ENCODE measurements around the gene TRIML2. TPM values are rescaled to one million over a fixed set of nuclear protein-coding genes. Genes with fewer than 3 reads are reported as not detected.

Gene TRIML2
- polyA plus RNA-seq, 1 of the 3 experiments (the other 2 are of a cell fraction): not detected

DNA sequence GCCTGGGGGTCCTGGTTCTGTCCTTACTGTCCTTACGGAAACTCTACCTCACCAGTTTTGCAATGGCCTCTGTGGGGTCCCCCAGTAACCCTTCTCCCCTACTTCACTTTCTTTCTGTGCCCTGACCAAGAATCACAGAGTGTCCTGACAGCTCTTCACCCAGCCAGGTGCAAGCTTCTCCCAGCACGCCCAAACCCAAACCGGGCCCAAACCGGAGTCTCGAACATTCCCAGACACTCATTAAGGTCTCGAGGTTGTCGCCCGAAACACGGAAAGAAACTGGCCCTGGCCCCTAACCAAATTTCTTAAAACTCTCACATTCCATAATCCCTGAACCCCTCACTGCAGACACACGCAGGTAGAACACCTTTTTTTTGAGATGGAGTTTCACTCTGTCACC is 48.9 kb upstream of the TRIML2 start (continued):
- TF ChIP-seq EP300 (IDR thresholded peaks at IDR 0.05; ENCODE audit: borderline replicate concordance in 1 of 2, low read depth in 1 of 2, low read length in 1 of 2) (no peak), NFIC (IDR thresholded peaks at IDR 0.05; ENCODE audit: borderline replicate concordance) (no peak)

- H3K9me3 ChIP-seq: no peaks in the 10 kb centered on the region
- WGBS (ENCODE audit: low lambda C conversion rate): 36% methylated on average over 11 of the region's 11 CpGs
- H4K20me1 ChIP-seq (ENCODE audit: insufficient read depth): no peaks in the 10 kb centered on the region
- H3K4me2 ChIP-seq: no peak overlapping the region
- no peaks in the 10 kb centered on the region for H3K79me2 ChIP-seq (ENCODE audit: insufficient read depth)
- no peaks in the 10 kb centered on the region for H3K36me3 ChIP-seq (replicated peaks in 1 of 2; ENCODE audit: control insufficient read depth in 1 of 2, insufficient read depth in 2 of 2, low read length in 1 of 2)
- no peaks in the 10 kb centered on the region for H3K9me2 ChIP-seq
- H3K4me1 ChIP-seq (ENCODE audit: control insufficient read depth in 1 of 2, insufficient read depth in 2 of 2, low read depth in 1 of 2, low read length in 1 of 2): no peaks in the 10 kb centered on the region
- H3K9ac ChIP-seq: no peak overlapping the region
- H3F3A ChIP-seq (replicated peaks; ENCODE audit: insufficient read depth): no peaks in the 10 kb centered on the region
- no peak for DNase-seq
- no peaks in the 10 kb centered on the region for H3K27me3 ChIP-seq (ENCODE audit: insufficient read depth)
- ChIA-PET CTCF (no interaction called here), POLR2A (no interaction called here)
- TF ChIP-seq TCF12 (IDR thresholded peaks at IDR 0.05): no peak
- no peak for TF ChIP-seq EP300 (IDR thresholded peaks at IDR 0.05; ENCODE audit: borderline replicate concordance in 1 of 2, low read depth in 1 of 2, low read length in 1 of 2)
- TF ChIP-seq, protein P1, sequence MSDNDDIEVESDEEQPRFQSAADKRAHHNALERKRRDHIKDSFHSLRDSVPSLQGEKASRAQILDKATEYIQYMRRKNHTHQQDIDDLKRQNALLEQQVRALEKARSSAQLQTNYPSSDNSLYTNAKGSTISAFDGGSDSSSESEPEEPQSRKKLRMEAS (IDR thresholded peaks at IDR 0.05; ENCODE audit: low read depth): no peak
- TF ChIP-seq RFX5 (IDR thresholded peaks at IDR 0.05; ENCODE audit: low read length): no peak
- no peak for TF ChIP-seq GABPA (IDR thresholded peaks at IDR 0.05; ENCODE audit: low read depth)
- TF ChIP-seq, protein P2, sequence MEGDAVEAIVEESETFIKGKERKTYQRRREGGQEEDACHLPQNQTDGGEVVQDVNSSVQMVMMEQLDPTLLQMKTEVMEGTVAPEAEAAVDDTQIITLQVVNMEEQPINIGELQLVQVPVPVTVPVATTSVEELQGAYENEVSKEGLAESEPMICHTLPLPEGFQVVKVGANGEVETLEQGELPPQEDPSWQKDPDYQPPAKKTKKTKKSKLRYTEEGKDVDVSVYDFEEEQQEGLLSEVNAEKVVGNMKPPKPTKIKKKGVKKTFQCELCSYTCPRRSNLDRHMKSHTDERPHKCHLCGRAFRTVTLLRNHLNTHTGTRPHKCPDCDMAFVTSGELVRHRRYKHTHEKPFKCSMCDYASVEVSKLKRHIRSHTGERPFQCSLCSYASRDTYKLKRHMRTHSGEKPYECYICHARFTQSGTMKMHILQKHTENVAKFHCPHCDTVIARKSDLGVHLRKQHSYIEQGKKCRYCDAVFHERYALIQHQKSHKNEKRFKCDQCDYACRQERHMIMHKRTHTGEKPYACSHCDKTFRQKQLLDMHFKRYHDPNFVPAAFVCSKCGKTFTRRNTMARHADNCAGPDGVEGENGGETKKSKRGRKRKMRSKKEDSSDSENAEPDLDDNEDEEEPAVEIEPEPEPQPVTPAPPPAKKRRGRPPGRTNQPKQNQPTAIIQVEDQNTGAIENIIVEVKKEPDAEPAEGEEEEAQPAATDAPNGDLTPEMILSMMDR (IDR thresholded peaks at IDR 0.05): no peak
- TF ChIP-seq, protein P3, sequence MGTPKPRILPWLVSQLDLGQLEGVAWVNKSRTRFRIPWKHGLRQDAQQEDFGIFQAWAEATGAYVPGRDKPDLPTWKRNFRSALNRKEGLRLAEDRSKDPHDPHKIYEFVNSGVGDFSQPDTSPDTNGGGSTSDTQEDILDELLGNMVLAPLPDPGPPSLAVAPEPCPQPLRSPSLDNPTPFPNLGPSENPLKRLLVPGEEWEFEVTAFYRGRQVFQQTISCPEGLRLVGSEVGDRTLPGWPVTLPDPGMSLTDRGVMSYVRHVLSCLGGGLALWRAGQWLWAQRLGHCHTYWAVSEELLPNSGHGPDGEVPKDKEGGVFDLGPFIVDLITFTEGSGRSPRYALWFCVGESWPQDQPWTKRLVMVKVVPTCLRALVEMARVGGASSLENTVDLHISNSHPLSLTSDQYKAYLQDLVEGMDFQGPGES (IDR thresholded peaks at IDR 0.05; ENCODE audit: low read depth, low read length): no peak
- no peak for TF ChIP-seq TAF1 (IDR thresholded peaks at IDR 0.05; ENCODE audit: borderline replicate concordance, low read depth, low read length)
- no peak for TF ChIP-seq SMC3 (IDR thresholded peaks at IDR 0.05; ENCODE audit: low read depth, low read length)
- TF ChIP-seq NFIC (IDR thresholded peaks at IDR 0.05; ENCODE audit: borderline replicate concordance): no peak
- TF ChIP-seq RXRA (IDR thresholded peaks at IDR 0.05; ENCODE audit: borderline replicate concordance, low read depth): no peak
- TF ChIP-seq NRF1 (IDR thresholded peaks at IDR 0.05; ENCODE audit: low read depth, low read length): no peak
- no peak for TF ChIP-seq MXI1 (IDR thresholded peaks at IDR 0.05; ENCODE audit: low read depth, low read length)
- TF ChIP-seq FOXM1 (IDR thresholded peaks at IDR 0.05; ENCODE audit: low read depth): no peak
- TF ChIP-seq EZH2phosphoT487 (IDR thresholded peaks at IDR 0.05; ENCODE audit: borderline replicate concordance, low read depth): no peak
- TF ChIP-seq MEF2A (IDR thresholded peaks at IDR 0.05; ENCODE audit: borderline replicate concordance, low read depth): no peak
- no peak for TF ChIP-seq RCOR1 (IDR thresholded peaks at IDR 0.05; ENCODE audit: low read length)
- TF ChIP-seq FOXJ3 (CRISPR knock-in tag; IDR thresholded peaks at IDR 0.05): no peak
- H3K27ac ChIP-seq (ENCODE audit: low read depth in 2 of 2, low read length in 1 of 2): no peak overlapping the region
- H2AFZ ChIP-seq (ENCODE audit: low read depth): no peak overlapping the region
- H3K4me3 ChIP-seq (ENCODE audit: low read depth in 2 of 2, low read length in 1 of 2): no peak overlapping the region
Observed at GRCh38 chr4:188154668-188155405, 45.4 kb upstream of the TRIML2 start.
